ENCODE data around the gene NCOA3. TPM values are rescaled to one million over a fixed set of nuclear protein-coding genes. Genes with fewer than 3 reads are reported as not detected.

Gene NCOA3
- total RNA-seq, 1 donor from 2014 or later: 17.9 TPM

DNA sequence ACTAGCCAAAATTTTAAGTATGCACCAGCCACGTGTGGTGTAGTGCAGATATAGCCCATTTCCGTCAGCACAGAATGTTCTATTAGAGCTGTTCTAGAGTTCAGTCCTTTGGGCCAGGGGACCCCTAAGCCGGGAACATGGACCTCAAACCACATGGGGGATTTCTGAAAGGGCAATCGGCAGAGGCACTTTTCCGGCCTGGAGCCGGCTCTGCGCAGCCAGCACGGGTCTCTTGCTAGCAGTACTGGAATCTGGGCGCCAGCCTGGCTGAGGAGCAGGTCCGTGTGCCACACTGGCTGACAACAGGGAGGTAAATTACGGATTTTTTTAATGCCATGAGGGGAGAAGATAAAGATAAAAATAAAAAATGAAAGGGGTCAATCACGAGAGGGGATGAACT is 163.1 kb downstream of the NCOA3 start:
- TF ChIP-seq, protein P1, sequence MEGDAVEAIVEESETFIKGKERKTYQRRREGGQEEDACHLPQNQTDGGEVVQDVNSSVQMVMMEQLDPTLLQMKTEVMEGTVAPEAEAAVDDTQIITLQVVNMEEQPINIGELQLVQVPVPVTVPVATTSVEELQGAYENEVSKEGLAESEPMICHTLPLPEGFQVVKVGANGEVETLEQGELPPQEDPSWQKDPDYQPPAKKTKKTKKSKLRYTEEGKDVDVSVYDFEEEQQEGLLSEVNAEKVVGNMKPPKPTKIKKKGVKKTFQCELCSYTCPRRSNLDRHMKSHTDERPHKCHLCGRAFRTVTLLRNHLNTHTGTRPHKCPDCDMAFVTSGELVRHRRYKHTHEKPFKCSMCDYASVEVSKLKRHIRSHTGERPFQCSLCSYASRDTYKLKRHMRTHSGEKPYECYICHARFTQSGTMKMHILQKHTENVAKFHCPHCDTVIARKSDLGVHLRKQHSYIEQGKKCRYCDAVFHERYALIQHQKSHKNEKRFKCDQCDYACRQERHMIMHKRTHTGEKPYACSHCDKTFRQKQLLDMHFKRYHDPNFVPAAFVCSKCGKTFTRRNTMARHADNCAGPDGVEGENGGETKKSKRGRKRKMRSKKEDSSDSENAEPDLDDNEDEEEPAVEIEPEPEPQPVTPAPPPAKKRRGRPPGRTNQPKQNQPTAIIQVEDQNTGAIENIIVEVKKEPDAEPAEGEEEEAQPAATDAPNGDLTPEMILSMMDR (conservative IDR thresholded peaks at IDR 0.05; ENCODE audit: low read depth, low read length): no peak
- H3K4me3 ChIP-seq (ENCODE audit: low read depth, low read length): no peak overlapping the region
- no peak for DNase-seq (ENCODE audit: low read depth)

DNA sequence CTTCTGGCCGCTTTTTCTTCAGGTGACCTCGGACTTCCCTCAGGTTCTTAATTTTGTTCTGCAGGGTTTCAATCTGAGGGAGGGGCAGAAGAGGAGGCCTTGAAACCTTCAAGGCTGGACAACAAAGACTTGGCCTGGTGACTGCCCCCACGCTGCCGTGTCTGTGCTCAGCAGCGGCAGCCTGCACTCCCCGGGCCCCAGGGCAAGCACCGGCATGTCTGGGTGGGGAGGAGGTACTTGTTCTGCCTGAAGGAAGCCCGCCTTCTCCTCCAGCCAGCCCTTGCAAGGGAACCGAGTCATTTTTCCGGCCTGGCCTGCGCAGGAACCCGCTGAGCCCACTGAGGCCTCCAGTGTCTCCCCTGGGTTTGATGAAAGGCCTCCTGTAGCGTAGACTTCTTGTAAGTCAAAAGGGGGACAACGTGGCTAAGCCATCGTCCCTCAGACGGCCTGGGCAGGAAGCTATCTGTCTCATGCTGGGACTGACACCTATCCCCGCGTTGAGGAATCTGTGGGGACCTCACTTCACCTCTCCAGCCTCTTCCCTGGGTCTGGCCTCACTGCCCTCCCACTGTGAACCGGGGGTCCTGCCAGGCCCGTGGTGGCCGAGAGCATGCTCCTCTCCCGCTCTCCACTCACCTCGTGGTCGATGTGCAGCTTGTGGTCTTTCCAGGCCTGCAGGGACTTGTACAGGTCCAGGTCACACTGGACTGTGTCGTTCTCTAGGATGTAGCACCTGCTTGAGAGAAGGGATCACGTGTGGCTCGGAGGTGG is 163.7 kb downstream of the NCOA3 start:
- no peak for DNase-seq (ENCODE audit: low read depth)

DNA sequence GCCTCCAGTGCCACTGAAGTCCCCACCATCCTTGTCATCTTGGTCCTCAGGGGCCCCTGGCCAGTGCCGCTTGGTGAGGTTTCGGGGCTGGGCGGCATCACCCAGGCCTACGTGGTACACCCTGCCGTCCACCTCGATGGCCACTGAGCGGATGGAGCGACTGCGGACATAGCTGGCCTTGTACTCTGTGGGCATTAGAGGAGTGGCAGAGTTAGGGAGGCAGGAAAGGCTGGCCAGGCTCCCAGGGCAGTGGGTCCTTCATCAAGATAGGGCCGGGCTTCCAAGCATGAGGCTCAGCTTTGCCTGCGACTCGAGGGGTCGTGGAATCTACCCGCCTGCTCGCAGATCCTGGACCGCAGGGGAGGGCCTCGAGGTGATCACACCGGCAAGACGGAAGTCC is 164.6 kb downstream of the NCOA3 start:
- no peak for DNase-seq (ENCODE audit: low read depth)
- no peak overlapping the region for H3K4me3 ChIP-seq (ENCODE audit: low read depth, low read length)
- TF ChIP-seq, protein P1 (conservative IDR thresholded peaks at IDR 0.05; ENCODE audit: low read depth, low read length): no peak

More for the DNA sequence above, 163.7 kb downstream of the NCOA3 start:
- no peak overlapping the region for H3K4me3 ChIP-seq (ENCODE audit: low read depth, low read length)
- TF ChIP-seq, protein P1 (conservative IDR thresholded peaks at IDR 0.05; ENCODE audit: low read depth, low read length): no peak

DNA sequence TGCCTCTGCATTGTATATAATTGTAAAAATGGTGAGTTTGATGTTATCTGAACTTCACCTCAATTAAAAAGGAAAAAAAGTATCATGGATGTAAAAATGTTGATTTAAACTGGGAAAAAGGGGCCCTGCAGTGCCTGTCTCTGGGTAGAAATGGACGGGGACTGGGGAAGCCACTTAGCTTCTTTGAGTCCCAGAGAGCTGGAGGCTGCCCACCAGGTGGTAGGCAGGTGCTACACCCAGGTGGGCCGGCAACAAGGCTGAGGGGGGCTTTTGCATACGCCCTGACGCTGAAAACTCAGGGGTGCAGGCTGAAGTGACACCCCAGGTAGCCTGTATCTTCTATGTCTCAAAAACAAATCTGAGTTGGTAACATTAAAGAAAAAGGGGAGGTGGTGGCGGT is 165.4 kb downstream of the NCOA3 start:
- TF ChIP-seq, protein P1 (conservative IDR thresholded peaks at IDR 0.05; ENCODE audit: low read depth, low read length): no peak
- no peak for DNase-seq (ENCODE audit: low read depth)
- H3K4me3 ChIP-seq (ENCODE audit: low read depth, low read length): no peak overlapping the region

DNA sequence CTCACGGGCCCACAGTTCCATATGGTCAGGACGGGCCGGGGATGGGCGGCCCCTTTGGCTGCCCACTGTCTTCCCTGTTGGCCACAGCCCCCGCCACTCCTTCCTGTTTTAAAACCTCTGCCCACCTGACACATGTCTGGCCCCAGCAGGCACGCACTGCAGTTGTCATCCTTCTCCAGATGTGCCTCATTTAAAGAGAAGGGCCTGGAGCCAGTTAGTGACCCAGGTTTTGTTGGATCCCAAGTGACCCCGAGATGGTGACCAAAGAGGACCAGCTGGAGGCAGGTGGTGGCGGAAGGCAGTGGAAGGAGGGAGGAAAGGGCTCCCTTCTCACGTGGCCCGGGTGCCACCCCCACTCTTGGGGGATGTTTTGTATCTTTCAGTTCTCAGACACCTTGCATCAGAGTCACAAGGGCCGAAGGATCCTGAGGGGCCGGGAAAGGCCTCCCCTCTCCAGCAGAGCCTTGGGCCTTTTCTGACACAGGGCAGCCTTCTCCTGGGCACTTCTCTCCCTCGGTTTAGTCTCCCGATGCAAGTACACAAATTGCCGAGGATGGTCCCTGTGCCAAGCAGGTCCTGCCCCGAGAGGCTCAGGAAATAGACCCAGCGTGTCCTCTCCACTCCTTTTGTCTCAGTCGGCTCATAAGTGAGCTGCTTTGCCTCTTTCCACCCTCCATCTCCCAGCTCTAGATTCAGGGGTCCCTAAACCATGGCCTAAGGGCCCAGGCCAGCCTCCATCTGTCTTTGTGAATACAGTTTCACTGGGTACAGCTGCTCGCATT is 166.0 kb downstream of the NCOA3 start:
- TF ChIP-seq, protein P1 (conservative IDR thresholded peaks at IDR 0.05; ENCODE audit: low read depth, low read length): no peak
- no peak overlapping the region for H3K4me3 ChIP-seq (ENCODE audit: low read depth, low read length)
- no peak for DNase-seq (ENCODE audit: low read depth)

DNA sequence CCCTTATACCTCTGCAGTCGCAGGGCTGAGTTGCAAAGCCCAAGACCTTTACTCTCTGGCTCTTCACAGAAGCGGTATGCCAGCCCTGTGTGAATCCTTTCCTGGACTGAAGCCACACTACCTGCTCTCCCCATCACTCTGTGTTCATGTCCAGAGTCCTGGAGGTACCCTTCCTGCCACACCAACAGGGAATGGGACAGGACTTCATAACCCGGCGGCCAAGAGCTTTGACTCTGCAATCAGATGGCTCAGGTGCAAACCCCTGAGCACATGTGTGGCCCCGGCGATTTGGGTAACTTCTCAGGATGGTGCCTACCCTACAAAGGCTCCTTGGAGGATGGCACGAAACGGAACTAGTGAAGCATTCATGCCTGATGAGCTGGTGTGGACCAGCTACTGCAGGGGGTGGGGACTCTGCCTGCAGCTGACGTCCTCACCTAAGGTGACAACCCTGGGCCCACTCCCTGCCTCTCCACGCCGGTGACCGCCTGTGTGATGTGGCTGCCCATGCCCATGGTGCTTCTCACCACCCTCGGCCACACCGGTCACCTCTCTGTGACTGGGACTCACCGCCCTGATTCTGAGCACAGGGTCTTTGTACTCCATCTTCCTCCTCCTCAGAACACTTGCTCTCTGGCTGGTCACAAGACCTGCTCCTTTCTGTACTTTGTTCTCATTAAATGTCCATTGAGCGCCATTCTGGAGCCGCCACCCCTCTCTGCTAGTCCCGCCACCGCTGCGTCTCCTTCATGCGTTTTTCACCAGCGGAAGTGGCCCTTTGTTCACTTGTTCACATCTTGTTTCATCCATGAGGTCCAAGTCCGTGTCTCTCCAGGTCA is 166.8 kb downstream of the NCOA3 start:
- H3K4me3 ChIP-seq (ENCODE audit: low read depth, low read length): no peak overlapping the region
- no peak for DNase-seq (ENCODE audit: low read depth)
- TF ChIP-seq, protein P1 (conservative IDR thresholded peaks at IDR 0.05; ENCODE audit: low read depth, low read length): no peak
